Globus pallidus (tissue), 1 donor: ENCODE data around the gene TP53RK.
A peak's percentile ranks its signal among the peaks of the same experiment; 100 is the strongest.

ENCODE experiments used
- DNase-seq: peaks from one replicate; pipeline ENCODE4 v3.0.0-alpha.2; 2015; ENCODE audit warnings: low spot score

The TP53RK gene

DNA sequence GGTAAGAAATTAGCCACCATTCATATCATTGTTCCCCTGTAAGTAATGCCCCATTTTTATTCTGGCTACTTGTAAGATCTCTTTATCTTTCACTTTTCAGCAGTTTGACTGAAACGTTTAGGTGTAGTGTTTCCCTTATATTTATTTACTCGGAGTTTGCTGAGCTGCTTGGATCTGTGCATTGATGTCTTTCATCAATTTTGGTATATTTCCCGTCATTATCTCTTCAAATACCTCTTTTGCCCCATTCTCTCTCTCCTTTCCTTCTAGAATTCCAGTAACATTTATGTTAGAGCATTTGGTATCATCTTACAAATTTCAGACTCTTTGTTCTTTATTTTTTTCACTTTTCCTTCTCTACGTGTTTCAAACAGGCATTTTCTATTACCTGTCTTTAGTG, 28.8 kb downstream of the TP53RK start:
- no peak for DNase-seq

DNA sequence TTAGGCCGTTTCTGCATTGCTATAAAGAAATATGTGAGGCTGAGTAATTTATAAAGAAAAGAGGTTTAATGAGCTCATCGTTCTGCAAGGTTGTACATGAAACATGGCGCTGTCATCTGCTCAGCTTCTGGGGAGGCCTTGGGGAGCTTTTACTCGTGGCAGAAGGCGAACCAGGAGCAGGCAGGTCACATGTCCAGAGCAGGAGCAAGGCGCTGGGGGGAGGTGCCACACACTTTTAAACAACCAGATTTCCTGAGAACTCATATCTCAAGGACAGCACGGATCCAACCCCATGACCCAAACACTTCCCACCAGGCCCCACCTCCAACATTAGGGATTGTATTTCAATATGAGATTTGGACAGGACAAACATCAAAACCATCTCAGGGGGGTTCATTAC, 31.6 kb downstream of the TP53RK start:
- DNase-seq, result no peak

DNA sequence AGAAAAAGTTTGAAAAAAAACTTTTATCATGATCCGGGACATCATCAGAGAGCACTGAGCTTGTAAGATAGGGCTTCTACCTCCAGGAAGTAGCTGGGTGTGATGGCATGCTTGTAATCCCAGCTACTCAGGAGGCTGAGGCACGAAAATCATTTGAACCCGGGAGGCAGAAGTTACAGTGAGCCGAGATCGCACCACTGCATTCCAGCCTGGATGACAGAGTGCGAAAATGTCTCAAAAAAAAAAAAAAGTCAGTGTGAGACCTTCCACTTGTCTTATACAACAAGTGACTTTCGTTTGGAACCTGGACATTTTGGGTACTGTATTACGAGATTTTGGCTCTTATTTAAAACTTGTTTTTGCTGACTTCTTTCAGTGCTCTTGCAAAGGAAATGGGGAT, 32.1 kb downstream of the TP53RK start:
- DNase-seq, result no peak

DNA sequence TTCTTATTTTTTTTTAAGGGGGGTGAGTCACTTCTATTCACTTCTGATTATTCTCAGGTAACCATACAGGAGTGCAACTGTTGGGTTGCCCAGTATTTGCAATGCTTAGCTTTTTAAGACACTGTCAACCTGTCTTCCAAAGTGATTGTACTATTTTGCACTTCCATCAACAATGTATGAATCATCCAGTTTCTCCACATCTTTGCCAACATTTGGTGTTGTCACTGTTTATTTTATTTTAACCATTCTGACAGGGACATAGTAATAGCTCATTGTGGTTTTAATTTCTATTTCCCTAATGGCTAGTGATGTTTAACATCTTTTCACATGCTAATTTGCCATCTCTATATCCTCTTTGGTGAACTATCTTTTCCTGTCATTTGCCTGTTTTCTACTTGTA, 36.5 kb downstream of the TP53RK start:
- no peak for DNase-seq

GRCh38 chr20:46651091-46651962, 37.9 kb downstream of the TP53RK start, which contains the start of gene SLC13A3:
SLC13A3 (minus strand) TSS chr20:46651459; CDS start chr20:46651421, 38 bp downstream.
- DNase-seq, result peak; percentile 78

DNA sequence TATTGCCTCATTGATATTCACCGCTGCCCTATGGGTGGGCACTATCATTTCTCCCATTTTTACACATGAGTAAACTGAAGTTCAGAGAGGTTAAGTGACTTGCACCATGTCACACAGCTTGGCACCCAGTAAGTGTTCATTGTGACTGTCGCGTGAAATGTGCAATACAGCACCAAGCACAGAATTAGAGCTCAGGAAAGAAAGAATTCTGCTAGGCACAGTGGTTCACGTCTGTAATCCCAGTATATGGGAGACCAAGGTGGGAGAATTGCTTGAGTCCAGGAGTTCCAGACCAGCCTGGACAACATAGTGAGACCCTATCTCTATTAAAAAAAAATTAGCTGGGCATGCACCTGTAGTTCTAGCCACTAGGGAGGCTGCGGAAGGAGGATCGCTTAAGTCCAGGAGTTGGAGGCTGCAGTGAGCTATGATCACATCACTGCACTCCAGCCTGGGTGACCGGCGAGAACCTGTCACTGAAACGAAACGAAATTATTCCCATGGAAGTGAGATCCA, 38.6 kb downstream of the TP53RK start:
- peak; percentile 5 for DNase-seq

- DNase-seq, result peak; percentile 15
These were observed 39.2 kb downstream of the TP53RK start for GRCh38 chr20:46649965-46650542.

- no peak for DNase-seq
These were observed 39.6 kb downstream of the TP53RK start for GRCh38 chr20:46649650-46649949.

DNA sequence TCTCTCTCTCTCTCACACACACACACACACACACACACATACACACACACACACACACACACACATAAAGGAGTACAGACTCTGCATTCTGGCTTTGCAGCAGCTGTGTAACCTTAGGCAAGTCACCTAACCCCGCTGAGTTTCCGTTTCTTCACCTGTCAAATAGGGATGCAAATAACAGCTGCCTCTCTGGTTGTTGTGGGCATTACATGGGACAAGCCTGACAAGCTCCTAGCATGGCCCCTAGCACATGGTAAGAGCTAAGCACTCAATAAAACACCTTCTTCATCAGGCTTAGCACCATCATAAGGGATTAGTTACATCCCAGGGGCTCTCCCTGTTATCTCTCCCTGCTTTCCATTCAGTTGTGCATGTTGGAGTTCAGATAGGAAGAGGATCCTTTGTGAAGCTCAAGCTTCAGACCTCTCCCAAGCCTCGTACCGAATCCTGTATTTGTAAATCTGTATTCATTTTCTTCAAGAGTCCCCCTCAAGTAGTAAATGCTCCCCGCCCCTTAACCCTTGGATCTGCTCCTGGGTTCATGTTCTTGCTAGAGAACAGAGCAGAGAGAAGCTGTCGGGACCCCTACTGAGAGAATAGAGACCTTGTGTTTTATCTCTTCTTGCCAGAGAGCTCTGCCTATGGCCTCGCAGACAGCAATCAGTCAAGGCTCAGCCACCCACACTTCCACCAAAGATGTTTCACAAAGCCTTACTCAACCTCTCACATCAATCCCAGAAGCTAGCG, 40.2 kb downstream of the TP53RK start:
- DNase-seq, result peak; percentile 47

GRCh38 chr20:46647469-46647868, 41.8 kb downstream of the TP53RK start:
- peak; percentile 74 for DNase-seq

GRCh38 chr20:46646659-46647380, 42.4 kb downstream of the TP53RK start:
- DNase-seq, result no peak

DNA sequence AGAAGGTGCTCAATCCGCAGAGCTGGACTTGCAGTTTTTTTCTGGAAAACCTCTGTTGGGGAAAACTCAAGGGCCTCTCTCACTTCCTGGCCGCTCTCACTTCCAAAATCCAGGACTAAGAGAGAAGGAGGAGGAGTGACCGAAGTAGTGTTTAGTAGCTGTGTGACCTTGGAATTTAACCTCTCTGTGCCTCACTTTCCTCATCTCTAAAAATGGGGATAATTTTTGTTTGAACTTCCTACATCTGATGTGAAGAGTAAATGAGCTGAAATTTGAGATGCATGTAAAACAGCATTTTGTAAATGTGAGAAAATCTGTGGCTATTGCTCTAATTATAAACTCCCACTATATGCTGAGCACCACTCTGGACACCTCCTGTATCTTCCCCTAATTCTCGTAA, 43.1 kb downstream of the TP53RK start:
- no peak for DNase-seq

GRCh38 chr20:46644733-46645132, 44.5 kb downstream of the TP53RK start:
- DNase-seq, result no peak

GRCh38 chr20:46644160-46644559, 45.1 kb downstream of the TP53RK start:
- DNase-seq, result no peak

DNA sequence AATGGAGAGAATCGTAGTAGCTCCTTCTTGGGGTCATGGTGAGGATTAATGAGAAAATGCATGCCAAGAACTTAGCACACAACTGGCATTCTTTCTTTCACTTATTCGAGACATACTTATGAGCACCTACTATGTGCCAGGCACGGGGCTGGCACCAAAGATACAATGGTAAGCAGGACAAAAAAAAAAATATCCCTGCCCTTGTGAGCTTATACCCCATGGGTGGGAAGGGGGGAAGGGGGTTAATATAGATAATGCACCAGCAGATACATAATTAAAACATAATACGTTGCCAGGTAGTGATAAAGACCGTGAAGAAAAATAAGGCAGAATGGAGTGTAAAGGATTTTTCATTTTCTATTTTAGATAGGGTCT, 46.3 kb downstream of the TP53RK start:
- DNase-seq, result no peak

DNA sequence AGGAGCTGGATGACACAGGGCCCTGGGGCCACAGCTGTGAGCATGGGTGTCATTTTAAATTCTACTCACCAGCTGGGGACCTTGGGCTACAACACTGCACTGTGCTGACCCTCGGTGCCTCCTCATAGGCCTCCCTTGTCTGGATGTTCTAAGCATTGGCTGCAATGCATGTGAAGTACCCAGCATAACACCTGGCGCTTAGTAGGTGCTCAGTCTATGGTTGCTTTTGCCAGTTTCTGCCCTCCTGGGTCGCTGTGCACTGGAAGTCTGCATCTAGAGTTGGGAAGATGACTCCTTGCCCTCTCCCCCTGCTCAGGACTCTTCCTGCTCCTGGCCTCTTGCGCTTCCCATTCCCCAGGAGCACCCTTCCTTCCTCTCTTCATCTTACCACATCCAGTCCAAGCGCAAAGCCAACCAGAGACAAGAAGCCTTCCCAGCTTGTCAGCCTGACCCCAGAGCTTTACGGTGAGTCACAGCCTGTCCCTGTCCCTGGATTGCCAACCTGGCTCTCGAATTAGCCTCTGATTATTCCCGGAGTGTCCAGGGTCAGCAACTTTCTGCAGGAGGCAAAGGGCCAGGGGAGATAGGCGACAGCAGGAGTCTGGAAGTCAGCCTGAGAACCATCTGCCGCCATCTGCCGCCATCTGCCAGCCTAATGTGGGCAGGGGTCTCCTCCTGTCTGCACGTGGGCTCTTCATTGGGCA, 46.8 kb downstream of the TP53RK start:
- DNase-seq, result no peak

GRCh38 chr20:46641424-46641823, 47.8 kb downstream of the TP53RK start:
- DNase-seq, result no peak

- no peak for DNase-seq
These were observed 48.5 kb downstream of the TP53RK start for GRCh38 chr20:46640536-46641311.

DNA sequence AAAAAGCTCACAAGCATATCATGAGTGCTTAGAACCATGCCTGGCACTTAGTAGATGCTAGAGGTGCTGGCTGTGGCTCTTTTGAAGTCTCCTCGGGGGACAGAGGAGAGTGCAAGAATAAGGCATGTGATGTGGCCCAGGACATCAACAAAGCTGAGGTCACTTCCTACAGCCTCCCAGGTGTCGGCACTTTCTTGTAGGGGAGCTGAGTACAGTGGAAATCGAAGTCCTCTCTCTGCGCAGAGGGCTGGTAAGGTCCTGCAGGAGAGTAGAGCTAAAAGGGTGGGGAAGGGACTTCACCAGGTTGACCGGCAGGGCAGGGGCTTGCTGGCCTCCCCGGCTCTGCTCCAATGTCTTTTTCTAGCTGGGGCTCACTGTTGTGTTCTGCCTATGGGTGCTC, 49.2 kb downstream of the TP53RK start:
- DNase-seq, result no peak

DNA sequence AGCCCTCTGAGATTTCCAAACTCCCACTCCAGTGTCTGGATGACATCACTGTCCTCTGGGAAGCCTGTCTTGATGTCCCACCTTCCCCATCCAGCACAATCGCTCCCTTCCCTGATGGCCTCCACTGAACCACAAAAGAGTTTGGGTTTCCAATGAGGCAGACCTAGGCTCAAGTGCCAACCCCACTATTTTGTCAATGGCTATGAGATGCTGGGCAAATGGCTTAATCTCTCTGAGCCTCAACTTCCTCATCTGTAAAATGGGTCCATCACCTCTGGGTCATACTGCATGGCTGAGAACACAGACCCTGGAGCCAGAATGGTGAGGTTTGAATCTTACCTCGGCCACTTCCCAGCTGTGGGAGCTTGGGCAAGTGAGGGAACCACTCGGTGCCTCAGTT, 49.7 kb downstream of the TP53RK start:
- DNase-seq, result no peak

- DNase-seq, result no peak
These were observed 50.4 kb downstream of the TP53RK start for GRCh38 chr20:46638898-46639274.
